NCI-H345 treated with DMSO at 0.1 percent for 48 hours (cell line): ENCODE measurements around the gene RASGRP2.

Experiments used
- DNase-seq: peaks from one replicate; lab custom pipeline; 2025; ENCODE audit not compliant: unreplicated experiment; lab: John Stamatoyannopoulos, UW

The RASGRP2 gene

DNA sequence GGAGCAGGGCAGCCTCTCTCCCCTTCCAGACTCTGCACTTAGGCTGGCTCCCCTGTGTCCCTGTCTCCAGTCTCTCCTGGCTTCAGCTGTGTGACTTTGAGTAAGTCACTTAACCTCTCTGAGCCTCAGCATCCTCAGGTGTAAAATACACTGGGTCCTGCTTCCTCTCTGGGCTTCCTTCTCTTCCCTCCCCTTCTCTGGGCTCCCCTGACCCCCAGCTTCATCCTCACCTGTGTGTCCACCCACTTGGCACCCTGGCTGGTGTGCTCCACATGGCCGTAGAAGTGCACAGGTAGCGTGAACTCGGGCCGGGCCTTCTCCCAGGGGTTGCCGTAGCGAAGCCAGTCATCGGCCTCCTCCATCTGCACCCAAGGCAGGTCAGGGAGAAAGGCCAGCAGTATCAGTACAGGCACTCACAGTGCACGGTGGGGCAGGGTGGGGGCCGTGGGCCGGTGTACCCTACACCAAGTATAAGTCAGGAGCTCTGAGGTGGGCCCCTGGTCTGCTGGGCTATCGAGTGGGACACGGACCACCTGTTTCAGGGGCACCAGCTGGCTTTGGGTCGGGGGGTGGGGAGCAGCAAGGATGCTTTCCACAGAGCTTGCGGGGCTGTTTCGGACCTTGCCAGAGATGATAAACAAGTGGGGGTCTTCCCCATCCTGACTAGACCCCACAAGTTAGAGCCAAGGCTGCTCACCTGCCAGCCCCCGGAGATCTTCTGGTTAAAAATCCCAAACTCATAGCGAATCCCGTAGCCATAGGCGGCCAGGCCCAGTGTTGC, 13.8 kb upstream of the RASGRP2 start:
- no peak for DNase-seq

DNA sequence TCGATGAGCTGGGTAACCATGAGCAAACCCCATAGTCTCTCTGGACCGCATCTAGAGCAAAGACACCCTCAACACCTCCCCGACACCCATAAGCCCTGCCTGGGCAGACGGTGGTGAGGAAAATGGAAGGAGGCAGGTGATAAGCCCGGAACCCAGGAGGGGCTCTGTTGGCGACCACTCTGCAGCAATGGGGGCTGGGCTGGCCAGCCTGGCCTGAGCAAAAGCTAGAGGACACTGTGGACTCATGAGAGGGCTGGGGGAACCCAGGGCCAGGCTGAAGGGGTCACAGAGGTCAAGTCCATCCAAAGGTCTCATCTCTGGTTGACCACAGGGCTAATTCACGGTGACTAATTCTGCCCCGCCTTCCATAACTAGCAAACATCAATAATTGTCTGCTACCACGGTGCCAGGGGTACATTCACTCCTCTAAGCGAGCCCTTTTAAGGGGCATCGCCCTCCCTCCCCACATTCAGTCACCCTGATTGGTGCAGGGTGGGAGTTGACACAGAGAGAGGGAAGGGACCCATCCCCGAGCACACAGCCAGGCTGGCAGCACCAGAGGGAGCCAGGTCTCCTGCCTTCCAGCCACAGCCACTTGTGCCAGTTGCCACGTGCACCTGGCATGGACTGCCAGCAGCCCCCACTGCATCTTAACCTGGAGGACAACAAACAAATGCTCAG, 11.9 kb upstream of the RASGRP2 start:
- DNase-seq, result no peak

GRCh38 chr11:64754919-64755662, 11.1 kb upstream of the RASGRP2 start:
- no peak for DNase-seq

- DNase-seq, result no peak
Observed at GRCh38 chr11:64754124-64754918, 10.4 kb upstream of the RASGRP2 start.

DNA sequence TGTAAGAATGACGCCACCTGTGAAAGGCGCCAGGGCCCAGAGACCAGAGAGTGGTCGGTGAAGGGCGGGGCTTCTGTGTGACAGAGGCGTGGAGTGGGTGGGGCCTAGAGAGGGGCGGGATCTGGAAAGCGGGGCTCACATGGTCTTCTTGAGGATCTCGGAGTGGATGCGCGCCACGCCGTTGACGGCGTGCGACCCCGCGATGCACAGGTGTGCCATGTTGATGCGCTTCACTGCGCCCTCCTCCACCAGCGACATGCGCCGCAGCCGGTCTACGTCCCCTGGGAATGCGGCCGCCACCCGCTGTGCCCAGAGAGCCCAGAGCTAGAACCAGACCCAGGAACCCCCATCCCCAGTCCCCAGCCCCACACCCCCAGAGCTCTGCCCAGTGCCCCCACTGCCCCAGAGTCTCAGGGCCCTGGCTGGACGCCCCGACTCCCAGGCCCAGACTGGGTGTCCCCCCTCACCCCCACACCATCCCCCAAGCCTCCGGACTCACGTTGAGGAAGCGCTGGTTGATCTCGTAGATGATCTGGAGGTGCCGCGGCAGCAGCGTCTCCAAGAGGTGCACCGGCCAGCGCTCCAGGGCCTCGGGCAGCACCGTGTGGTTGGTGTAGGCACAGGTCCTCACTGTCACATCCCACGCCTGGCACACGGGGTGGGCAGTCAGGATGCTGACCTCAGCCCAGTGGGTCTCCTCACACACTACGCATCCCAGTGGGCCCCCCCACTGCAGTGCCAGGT, 9.6 kb upstream of the RASGRP2 start:
- no peak for DNase-seq

GRCh38 chr11:64753019-64753379, 9.1 kb upstream of the RASGRP2 start:
- no peak for DNase-seq

DNA sequence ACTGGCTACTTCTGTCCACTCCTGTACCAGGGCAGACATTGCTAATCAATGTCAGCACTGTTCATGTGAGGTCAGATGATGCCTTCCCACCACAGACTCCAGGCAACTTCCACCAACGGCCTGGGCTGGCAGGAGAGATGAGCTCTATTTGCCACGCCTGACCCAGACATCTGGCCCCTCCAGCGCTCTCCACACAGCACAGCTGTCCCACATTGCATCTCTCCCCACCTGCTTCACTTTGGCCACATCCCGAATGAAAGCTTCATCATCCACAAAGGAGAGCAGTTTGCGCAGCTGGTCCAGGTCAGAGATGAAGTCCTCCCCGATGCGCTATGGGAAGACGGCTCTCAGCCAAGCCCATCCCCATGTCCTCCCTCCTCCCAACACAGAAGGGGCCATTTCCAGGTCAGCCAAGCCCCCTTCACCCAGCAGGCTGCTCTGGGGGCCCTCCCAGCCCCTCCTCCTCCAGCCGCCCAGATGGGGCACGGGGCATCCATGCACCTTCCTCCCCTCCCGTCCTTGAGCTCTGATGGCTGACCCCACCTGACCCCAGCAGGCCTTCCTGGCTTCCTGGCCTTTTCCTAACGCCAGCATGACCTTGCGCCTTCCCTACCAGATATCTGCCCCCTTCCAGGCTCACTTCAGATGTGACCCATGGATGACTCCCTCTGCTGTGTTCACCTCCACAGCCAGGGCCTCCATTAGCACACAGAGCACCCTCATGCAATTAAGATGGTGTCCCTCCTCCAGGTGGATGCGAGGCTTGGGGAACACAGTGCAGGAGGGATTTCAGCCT, 8.4 kb upstream of the RASGRP2 start:
- no peak for DNase-seq

DNA sequence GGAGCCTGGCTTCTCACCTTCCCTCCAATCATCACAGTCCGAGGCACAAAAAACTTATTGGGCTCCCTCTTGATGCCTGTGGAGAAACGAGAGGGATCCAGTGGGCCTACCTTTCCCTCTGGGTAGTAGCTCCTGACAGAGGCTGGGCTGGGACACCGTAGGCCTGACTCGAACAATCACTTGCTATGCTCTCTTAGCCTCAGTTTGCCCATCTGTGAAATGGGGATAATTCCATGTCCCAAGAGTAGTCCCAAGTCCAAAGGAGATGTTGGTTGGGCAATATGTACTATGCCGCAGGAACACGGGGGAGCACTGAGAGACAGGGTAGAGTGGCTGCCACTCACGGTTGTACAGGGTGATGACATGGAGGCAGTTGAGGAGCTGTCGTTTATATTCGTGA, 7.6 kb upstream of the RASGRP2 start:
- no peak for DNase-seq

- DNase-seq, result no peak
Observed at GRCh38 chr11:64751136-64751535, 7.2 kb upstream of the RASGRP2 start.

DNA sequence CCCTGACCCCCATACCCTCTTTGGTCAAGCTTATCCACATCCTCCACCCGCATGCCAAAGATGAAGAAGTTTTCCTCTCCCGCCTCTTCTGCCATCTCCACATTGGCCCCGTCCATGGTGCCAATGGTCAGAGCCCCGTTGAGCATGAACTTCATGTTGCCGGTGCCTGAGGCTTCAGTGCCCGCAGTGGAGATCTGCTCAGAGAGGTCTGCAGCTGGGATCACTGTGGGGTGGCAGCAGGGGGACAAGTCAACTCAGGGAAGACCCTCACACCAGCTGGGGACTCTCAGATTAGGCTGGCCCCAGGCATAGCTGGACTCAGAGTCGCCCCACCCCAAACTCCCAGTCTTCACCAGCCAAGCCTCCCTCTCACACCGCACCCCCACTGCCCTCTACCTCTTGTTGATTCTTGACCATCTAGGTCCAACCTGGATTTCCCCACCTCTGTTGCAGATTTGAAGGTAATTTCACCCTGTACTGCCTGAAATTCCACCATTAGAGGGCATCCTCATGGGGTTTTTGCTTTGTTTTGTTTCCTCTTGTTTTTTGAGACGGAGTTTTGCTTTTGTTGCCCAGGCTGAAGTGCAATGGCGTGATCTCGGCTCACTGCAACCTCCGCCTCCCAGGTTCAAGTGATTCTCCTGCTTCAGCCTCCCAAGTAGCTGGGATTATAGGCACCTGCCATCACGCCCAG, 6.6 kb upstream of the RASGRP2 start:
- DNase-seq, result no peak

DNA sequence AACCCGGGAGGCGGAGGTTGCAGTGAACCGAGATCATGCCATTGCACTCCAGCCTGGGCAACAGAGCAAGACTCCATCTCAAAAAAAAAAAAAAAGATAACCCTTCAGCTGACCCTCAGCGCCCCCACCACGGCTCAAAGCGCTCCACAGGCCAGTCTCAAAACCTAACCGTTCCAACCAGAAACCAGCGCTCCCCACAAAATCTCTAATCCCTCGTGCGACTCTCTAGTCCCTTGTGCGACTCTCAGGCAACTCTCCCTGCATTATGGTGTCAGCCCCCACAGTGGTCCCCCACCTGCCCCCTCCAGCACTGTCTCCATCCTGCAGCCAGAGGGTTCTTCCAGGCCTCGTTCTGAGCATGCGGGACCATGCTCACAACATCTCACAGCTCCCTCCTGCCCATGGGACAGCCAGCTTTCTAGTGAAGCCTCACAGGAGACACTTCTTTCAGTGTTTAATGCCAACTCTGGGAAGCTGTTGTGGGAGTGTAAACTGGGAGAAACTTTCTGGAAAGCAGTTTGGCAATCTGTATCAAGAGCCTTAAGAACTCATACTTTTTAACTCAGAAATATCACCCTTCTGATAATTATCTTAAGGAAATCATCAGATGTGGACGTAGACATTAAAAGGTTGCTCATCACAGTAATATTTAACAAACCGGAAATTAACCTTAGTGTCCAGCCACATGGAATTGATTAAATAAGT, 4.2 kb upstream of the RASGRP2 start:
- DNase-seq, result no peak

DNA sequence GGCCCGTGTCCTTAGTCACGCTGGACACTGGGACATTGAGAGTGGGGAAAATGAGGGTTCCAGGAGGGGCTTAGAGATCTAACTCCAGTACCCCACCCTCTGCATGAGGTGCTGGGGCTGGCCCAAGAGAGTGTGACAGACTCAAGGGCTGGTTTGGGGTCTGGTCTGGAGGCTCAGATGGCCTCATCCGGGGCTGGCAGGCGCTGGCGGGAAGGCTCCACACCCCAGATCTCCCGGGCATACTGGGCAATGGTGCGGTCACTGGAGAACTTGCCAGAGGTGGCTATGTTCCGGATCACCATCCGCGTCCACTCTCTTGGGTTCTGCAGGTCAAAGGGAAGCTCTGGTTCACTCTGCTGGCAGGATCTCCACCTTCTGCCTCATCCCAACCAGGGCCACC, 2.5 kb upstream of the RASGRP2 start:
- no peak for DNase-seq

DNA sequence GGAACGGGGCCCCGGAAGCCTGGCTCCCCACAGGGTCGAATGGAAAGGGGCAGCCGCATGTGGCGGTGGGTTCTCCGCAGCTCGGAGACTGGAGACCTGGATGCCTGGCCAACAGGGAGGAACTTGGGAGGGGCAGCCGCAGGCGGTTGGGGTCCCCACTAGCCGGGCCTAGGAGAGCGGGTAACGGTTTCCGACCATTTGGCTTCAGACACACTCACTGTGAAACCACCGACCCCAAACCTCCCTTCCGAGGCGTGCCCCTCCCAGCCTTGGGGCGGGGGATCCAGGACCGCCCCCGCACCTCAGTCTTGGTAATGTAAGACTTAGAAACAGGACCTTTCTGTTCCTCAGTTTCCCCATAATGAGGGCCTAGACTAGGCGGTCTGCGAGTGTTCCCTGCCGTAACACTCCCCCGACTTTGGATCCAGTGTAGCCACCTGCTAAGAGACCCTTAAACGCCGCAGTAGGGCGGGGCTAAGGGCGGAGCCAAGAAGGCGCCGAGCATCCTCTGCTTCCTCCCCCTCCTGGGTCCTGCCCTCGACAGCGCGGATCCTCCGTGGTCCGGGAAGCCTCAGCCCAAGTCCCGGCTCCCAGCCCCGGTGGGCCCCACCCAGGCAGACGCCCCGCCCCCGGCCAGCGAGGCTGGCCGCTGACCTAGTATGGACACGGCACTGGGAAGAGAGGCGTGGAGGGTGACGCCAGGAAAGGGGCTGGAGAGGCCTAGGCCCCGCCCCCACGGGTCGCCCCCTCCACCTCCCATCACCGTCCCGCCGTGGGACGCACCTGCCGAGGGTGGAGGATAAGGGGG, 1.8 kb upstream of the RASGRP2 start:
- DNase-seq, result no peak

- DNase-seq, result no peak
Observed at GRCh38 chr11:64745189-64745520, 1.2 kb upstream of the RASGRP2 start.

- DNase-seq, result no peak
Observed at GRCh38 chr11:64744544-64745188, 724 bp upstream of the RASGRP2 start.

GRCh38 chr11:64742889-64743590, 902 bp downstream of the RASGRP2 start:
- no peak for DNase-seq
